Peyer's patch (tissue), 4 donors: ENCODE results near the gene RBM33. TPM values are rescaled to one million over a fixed set of nuclear protein-coding genes. Genes with fewer than 3 reads are reported as not detected.

Experiments used
- DNase-seq, 3 donors: peaks; one replicate each; pipeline ENCODE4 v3.0.0-alpha.2; 2017 to 2019
- H3K27ac ChIP-seq, 4 donors: fragments of 200-600 bp; sonication (generic); one replicate each; pipeline ENCODE4 v1.5.1; 2016 to 2019
- H3K27me3 ChIP-seq, 2 donors: fragments of 200-600 bp; sonication (generic); one replicate each; pipeline ENCODE4 v1.5.1; 2019
- H3K36me3 ChIP-seq, 3 donors: fragments of 200-600 bp; sonication (generic); one replicate each; pipeline ENCODE4 v1.5.1; 2016 to 2019
- H3K4me1 ChIP-seq, 4 donors: fragments of 200-600 bp; sonication (generic); one replicate each; pipeline ENCODE4 v1.5.1; 2016 to 2019
- H3K4me3 ChIP-seq, 4 donors: fragments of 200-600 bp; sonication (generic); 1 replicate in 3 of 4; 2 replicates in 1 of 4; pipeline ENCODE4 v1.5.1; 2016 to 2019; ENCODE audit warnings: mild to moderate bottlenecking in 1 of 4
- H3K9me3 ChIP-seq, 4 donors: fragments of 200-600 bp; sonication (generic); one replicate each; pipeline ENCODE4 v1.5.1; 2016 to 2019; ENCODE audit warnings: mild to moderate bottlenecking in 1 of 4
- POLR2A ChIP-seq, 2 donors: fragments of 450-650 bp; IDR thresholded peaks; one replicate each; pipeline ENCODE4 v1.5.1; 2017; ENCODE audit warnings: antibody characterized with exemption in 2 of 2, mild to moderate bottlenecking in 2 of 2, moderate library complexity in 2 of 2
- total RNA-seq, 4 donors: library from RNA; depleted of rRNA; stranded (reverse); fragments of >200 nt; gene quantifications; one replicate each; pipeline ENCODE4 v1.1.0, GENCODE V29; 2016
- TF ChIP-seq, protein P1 (sequence below), 6 experiments: fragments of 450-650 bp in 4 of 6; fragments of 200-600 bp in 2 of 6; sonication (generic) in 1 of 6; IDR thresholded peaks; one replicate each; pipeline ENCODE4 v1.5.1; 2017 to 2019; ENCODE audit warnings: antibody characterized with exemption in 6 of 6, mild to moderate bottlenecking in 3 of 6, moderate library complexity in 1 of 6

RBM33 gene
- total RNA-seq, 4 donors from 2014 or later = 87.4 to 191 (median 123) TPM

DNA sequence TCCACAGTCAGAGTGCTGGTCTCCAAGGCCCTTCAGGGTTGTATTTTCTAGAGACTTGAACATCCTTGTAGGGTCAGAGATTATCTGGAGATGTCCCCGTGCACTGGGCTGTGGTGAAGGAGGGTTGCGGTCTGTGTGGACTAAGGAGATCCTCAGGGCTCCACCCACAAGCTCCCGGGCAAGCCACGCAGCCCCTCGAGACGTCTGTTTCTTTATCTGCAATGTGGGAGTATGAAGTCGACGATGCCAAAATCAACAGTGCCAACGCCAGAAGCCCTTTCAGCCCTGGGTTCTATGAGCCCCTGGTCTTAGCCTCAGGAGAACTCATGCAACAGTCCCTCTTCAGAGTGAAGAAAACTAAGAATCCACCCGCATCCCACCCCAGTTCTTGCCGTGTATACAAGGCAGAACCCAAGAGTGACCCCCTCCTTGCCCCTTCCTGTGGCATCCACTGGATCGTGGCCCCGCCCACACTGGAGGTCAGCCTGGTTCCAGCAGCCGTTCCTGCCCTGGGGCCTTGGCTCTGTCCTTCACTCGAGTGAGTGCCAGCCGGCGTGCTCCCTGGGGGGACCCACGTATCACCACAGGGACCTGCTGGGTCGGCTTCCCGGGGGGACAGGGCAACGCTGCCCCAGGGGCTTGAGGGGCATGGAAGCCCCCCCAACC lies 173.8 kb downstream of the RBM33 start:
- H3K36me3 ChIP-seq = no peaks in the 10 kb centered on the region
- DNase-seq = no peak
- peaks cover 0 to 8% of the 10 kb centered on the region in 2 donors for H3K27me3 ChIP-seq

DNA sequence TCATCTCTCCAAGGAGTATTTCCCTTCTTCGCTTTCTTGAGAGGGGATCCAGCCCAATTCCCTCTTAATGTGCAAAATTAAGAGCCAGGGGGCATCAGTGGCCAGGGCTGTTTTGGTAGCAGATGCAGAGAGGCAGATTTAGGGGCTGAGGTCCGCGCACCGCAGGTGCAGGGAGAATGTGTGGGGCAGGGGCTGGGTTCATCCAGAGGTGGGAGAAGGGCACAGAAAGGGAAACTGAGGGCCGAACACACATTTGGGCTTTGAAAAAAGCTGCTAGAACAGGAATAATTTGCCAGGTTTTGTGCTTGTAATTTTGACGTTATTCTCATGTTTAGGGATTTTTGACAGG lies 174.3 kb downstream of the RBM33 start:
- Histone ChIP-seq H3K4me3 (no peak overlapping the region), H3K9me3 (no peaks in the 10 kb centered on the region), H3K27ac (no peak overlapping the region), H3K4me1 (peaks cover 0 to 4% (median 0%) of the 10 kb centered on the region in 4 donors), H3K36me3 (no peaks in the 10 kb centered on the region), H3K27me3 (peaks cover 0 to 7% of the 10 kb centered on the region in 2 donors)
- no peak for DNase-seq
- no peak for TF ChIP-seq POLR2A (IDR thresholded peaks at IDR 0.05)
- TF ChIP-seq, protein P1, sequence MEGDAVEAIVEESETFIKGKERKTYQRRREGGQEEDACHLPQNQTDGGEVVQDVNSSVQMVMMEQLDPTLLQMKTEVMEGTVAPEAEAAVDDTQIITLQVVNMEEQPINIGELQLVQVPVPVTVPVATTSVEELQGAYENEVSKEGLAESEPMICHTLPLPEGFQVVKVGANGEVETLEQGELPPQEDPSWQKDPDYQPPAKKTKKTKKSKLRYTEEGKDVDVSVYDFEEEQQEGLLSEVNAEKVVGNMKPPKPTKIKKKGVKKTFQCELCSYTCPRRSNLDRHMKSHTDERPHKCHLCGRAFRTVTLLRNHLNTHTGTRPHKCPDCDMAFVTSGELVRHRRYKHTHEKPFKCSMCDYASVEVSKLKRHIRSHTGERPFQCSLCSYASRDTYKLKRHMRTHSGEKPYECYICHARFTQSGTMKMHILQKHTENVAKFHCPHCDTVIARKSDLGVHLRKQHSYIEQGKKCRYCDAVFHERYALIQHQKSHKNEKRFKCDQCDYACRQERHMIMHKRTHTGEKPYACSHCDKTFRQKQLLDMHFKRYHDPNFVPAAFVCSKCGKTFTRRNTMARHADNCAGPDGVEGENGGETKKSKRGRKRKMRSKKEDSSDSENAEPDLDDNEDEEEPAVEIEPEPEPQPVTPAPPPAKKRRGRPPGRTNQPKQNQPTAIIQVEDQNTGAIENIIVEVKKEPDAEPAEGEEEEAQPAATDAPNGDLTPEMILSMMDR (IDR thresholded peaks at IDR 0.05) = no peak

More for the DNA sequence above, 173.8 kb downstream of the RBM33 start:
- H3K27ac ChIP-seq = no peak overlapping the region
- no peak for TF ChIP-seq POLR2A (IDR thresholded peaks at IDR 0.05)
- TF ChIP-seq, protein P1 (IDR thresholded peaks at IDR 0.05) = no peak
- H3K4me3 ChIP-seq = no peak overlapping the region
- peaks cover 0 to 4% (median 0%) of the 10 kb centered on the region in 4 donors for H3K4me1 ChIP-seq
- no peaks in the 10 kb centered on the region for H3K9me3 ChIP-seq

GRCh38 chr7:155819186-155819585 lies 174.7 kb downstream of the RBM33 start:
- H3K9me3 ChIP-seq = no peaks in the 10 kb centered on the region
- H3K27me3 ChIP-seq = peaks cover 0 to 5% of the 10 kb centered on the region in 2 donors
- H3K4me1 ChIP-seq = peaks cover 0 to 4% (median 0%) of the 10 kb centered on the region in 4 donors
- no peak overlapping the region for H3K27ac ChIP-seq
- TF ChIP-seq, protein P1 (IDR thresholded peaks at IDR 0.05) = no peak
- no peak for TF ChIP-seq POLR2A (IDR thresholded peaks at IDR 0.05)
- H3K36me3 ChIP-seq = no peaks in the 10 kb centered on the region
- DNase-seq = no peak
- no peak overlapping the region for H3K4me3 ChIP-seq

DNA sequence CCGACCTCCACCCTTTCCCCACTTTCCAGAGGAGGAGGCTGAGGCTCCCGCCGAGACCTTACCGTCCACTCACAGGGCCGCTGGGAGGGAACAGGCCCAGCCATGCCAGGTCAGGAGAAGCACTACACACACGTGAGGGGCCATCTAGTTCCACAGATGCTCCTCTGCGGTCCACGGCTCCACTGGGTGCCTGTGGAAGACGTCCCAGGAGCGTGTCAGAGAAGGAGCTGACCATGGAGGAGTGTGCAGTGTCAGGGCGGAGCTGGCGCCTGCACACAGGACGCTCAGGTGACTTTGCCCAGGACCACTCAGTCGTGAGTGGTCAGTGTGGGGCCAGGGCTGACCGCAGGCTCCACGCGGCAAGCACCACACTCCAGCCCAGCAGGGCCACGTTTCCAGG lies 175.8 kb downstream of the RBM33 start:
- Histone ChIP-seq H3K4me1 (peaks cover 0 to 3% (median 0%) of the 10 kb centered on the region in 4 donors), H3K9me3 (no peaks in the 10 kb centered on the region), H3K27me3 (no peaks in the 10 kb centered on the region), H3K36me3 (no peaks in the 10 kb centered on the region), H3K27ac (no peak overlapping the region), H3K4me3 (no peak overlapping the region)
- no peak for DNase-seq
- TF ChIP-seq, protein P1 (IDR thresholded peaks at IDR 0.05) = no peak
- TF ChIP-seq POLR2A (IDR thresholded peaks at IDR 0.05) = no peak

GRCh38 chr7:155820788-155821187 lies 176.3 kb downstream of the RBM33 start:
- Histone ChIP-seq H3K9me3 (no peaks in the 10 kb centered on the region), H3K27ac (no peak overlapping the region), H3K4me1 (no peaks in the 10 kb centered on the region), H3K27me3 (no peaks in the 10 kb centered on the region), H3K36me3 (no peaks in the 10 kb centered on the region), H3K4me3 (no peak overlapping the region)
- TF ChIP-seq POLR2A (IDR thresholded peaks at IDR 0.05) = no peak
- TF ChIP-seq, protein P1 (IDR thresholded peaks at IDR 0.05) = no peak
- DNase-seq = peak in 1 of 3 donors; percentile 12
